Measurements from ENCODE around the gene DNAI1.

Gene DNAI1

DNA sequence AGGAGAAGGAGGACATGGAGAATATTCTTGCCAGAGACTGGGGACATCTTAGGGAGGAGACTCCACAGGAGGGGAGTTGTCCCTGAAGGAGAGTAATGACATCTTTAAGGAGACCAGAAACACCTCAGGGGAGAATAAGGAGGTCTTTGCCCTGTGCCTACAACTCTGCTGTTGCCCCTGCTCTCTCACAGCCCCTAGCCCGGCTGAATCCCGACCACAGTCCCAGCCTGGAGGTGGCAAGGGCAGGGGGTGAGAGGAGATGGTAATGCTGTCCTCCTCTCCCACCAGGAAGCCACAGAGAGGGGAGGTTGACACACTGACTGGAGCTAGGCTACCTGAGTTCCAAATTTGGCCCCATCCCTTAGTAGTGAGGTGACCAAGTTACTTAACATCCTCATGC, 94.4 kb downstream of the DNAI1 start:
- no peak overlapping the region for H3K4me2 ChIP-seq
- H3K4me3 ChIP-seq (IDR thresholded peaks at IDR 0.05; ENCODE audit: insufficient read depth, low read depth, low read length), result no peak overlapping the region
- no peaks in the 10 kb centered on the region for H3K4me1 ChIP-seq (ENCODE audit: low read depth, poor library complexity, severe bottlenecking)

GRCh38 chr9:34553511-34554021, 95.0 kb downstream of the DNAI1 start:
- Histone ChIP-seq H3K79me2 (ENCODE audit: insufficient read depth, low read depth) (no peaks in the 10 kb centered on the region), H3K4me1 (ENCODE audit: low read depth, poor library complexity, severe bottlenecking) (no peaks in the 10 kb centered on the region), H3K27ac (no peak overlapping the region), H3K9ac (no peak overlapping the region), H3K27me3 (ENCODE audit: insufficient read depth, low read depth) (peaks cover 51% of the 10 kb centered on the region), H3K4me3 (IDR thresholded peaks at IDR 0.05; ENCODE audit: insufficient read depth, low read depth, low read length) (no peak overlapping the region), H2AFZ (ENCODE audit: low read depth) (no peak overlapping the region), H3K36me3 (ENCODE audit: insufficient read depth) (no peaks in the 10 kb centered on the region), H4K20me1 (ENCODE audit: insufficient read depth) (no peaks in the 10 kb centered on the region), H3K4me2 (no peak overlapping the region)
- no peak for TF ChIP-seq CTCF (conservative IDR thresholded peaks at IDR 0.05; ENCODE audit: low read depth, low read length)

More for the DNA sequence above, 94.4 kb downstream of the DNAI1 start:
- H3K79me2 ChIP-seq (ENCODE audit: insufficient read depth, low read depth), result no peaks in the 10 kb centered on the region
- H3K9ac ChIP-seq, result no peak overlapping the region
- no peak overlapping the region for H3K27ac ChIP-seq
- no peaks in the 10 kb centered on the region for H4K20me1 ChIP-seq (ENCODE audit: insufficient read depth)
- no peaks in the 10 kb centered on the region for H3K36me3 ChIP-seq (ENCODE audit: insufficient read depth)
- no peak overlapping the region for H2AFZ ChIP-seq (ENCODE audit: low read depth)
- no peak for TF ChIP-seq CTCF (conservative IDR thresholded peaks at IDR 0.05; ENCODE audit: low read depth, low read length)
- H3K27me3 ChIP-seq (ENCODE audit: insufficient read depth, low read depth), result peaks cover 56% of the 10 kb centered on the region

DNA sequence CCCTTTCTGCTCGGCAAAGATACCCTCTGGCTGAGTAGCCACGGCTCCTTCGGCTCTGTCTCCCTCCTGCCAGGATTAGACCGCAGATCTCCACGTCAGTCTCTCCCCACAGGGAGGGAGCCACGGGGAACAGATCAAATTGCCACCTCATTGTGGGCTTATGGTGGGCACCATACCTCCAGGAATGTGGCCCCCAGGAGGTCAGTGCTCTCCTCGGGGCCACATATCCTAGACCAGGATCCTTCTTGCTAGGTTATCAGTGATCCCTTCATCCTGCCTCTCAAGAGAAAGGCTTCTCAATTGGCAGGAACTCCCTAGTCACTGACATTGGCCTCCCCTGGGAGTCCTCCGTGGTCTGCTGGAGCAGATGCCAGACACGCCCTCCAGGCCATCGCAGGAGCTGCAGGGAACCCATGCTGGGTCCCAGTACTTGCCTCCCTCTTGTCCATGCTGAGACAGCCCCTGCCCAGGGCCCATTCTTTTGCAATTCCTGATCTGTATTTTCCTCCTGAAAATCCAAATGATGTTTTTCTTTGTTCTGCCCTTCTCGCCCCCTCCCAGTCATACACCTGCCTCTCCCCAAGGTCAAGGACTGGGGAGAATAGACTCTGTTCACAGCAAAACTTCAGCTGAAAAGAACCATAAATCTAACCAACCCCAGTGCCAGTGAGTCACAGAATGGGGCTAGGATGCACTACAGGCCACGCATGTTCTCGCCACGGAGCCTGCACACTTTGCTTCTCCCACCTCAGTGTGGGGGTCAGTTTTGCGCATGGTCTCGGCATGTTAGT, 95.8 kb downstream of the DNAI1 start:
- Histone ChIP-seq H3K27me3 (ENCODE audit: insufficient read depth, low read depth) (peaks cover 50% of the 10 kb centered on the region), H3K27ac (no peak overlapping the region), H2AFZ (ENCODE audit: low read depth) (no peak overlapping the region), H3K4me2 (no peak overlapping the region), H3K36me3 (ENCODE audit: insufficient read depth) (no peaks in the 10 kb centered on the region), H3K4me3 (IDR thresholded peaks at IDR 0.05; ENCODE audit: insufficient read depth, low read depth, low read length) (no peak overlapping the region), H3K9ac (no peak overlapping the region), H3K4me1 (ENCODE audit: low read depth, poor library complexity, severe bottlenecking) (no peaks in the 10 kb centered on the region), H3K79me2 (ENCODE audit: insufficient read depth, low read depth) (no peaks in the 10 kb centered on the region), H4K20me1 (ENCODE audit: insufficient read depth) (no peaks in the 10 kb centered on the region)
- no peak for TF ChIP-seq CTCF (conservative IDR thresholded peaks at IDR 0.05; ENCODE audit: low read depth, low read length)

GRCh38 chr9:34555002-34555348, 96.4 kb downstream of the DNAI1 start:
- H3K4me1 ChIP-seq (ENCODE audit: low read depth, poor library complexity, severe bottlenecking), result no peaks in the 10 kb centered on the region
- no peaks in the 10 kb centered on the region for H3K36me3 ChIP-seq (ENCODE audit: insufficient read depth)
- H3K79me2 ChIP-seq (ENCODE audit: insufficient read depth, low read depth), result no peaks in the 10 kb centered on the region
- H4K20me1 ChIP-seq (ENCODE audit: insufficient read depth), result no peaks in the 10 kb centered on the region
- no peak overlapping the region for H3K27ac ChIP-seq
- H2AFZ ChIP-seq (ENCODE audit: low read depth), result no peak overlapping the region
- H3K27me3 ChIP-seq (ENCODE audit: insufficient read depth, low read depth), result peaks cover 46% of the 10 kb centered on the region
- no peak overlapping the region for H3K4me2 ChIP-seq
- TF ChIP-seq CTCF (conservative IDR thresholded peaks at IDR 0.05; ENCODE audit: low read depth, low read length), result no peak
- H3K4me3 ChIP-seq (IDR thresholded peaks at IDR 0.05; ENCODE audit: insufficient read depth, low read depth, low read length), result no peak overlapping the region
- no peak overlapping the region for H3K9ac ChIP-seq
